ENCODE data around the gene DDX42. TPM values are rescaled to one million over a fixed set of nuclear protein-coding genes. Genes with fewer than 3 reads are reported as not detected.

Gene DDX42
- polyA plus RNA-seq, 1 donor from 2014 or later, result 115 TPM

DNA sequence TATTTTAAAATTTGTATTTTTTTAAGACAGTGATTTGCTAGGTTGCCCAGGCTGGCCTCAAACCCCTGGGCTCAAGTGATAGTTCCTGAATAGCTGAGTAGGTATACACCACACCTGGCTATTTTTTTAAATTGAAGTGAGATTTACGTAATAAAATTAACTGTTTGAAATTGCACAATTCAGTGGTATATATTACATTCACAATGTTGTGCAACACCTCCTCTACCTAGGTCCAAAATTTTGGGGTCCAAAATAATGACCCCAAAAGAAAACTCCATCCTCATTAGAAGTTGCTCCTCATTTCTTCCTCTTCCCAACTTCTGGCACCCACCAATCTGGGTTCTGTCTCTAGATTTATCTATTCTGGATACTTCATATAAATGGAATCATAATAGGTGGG, 71.5 kb downstream of the DDX42 start:
- no peak for TF ChIP-seq POLR2AphosphoS5 (IDR thresholded peaks at IDR 0.05)
- no peak for TF ChIP-seq MXI1 (conservative IDR thresholded peaks at IDR 0.05; ENCODE audit: poor library complexity, severe bottlenecking)
- TF ChIP-seq REST (IDR thresholded peaks at IDR 0.05; ENCODE audit: borderline replicate concordance), result no peak
- TF ChIP-seq CTCF (IDR thresholded peaks at IDR 0.05; ENCODE audit: poor library complexity, severe bottlenecking), result no peak
- TF ChIP-seq SMC3 (conservative IDR thresholded peaks at IDR 0.05; ENCODE audit: poor library complexity), result no peak
- no peak for TF ChIP-seq TAF1 (IDR thresholded peaks at IDR 0.05; ENCODE audit: low read depth)
- no peak for TF ChIP-seq EP300 (conservative IDR thresholded peaks at IDR 0.05; ENCODE audit: poor library complexity, severe bottlenecking)
- no peak for TF ChIP-seq EZH2 (IDR thresholded peaks at IDR 0.05; ENCODE audit: borderline replicate concordance, insufficient read depth, low read length, poor library complexity, severe bottlenecking)
- no peak for TF ChIP-seq RAD21 (conservative IDR thresholded peaks at IDR 0.05)
- Histone ChIP-seq H3K27me3 (ENCODE audit: insufficient read depth, low read depth, low read length) (no peaks in the 10 kb centered on the region), H3K36me3 (ENCODE audit: insufficient read depth, low read length) (no peaks in the 10 kb centered on the region), H3F3A (ENCODE audit: insufficient read depth, low read length, poor library complexity, severe bottlenecking) (no peaks in the 10 kb centered on the region), H2AFZ (ENCODE audit: low read depth, low read length) (no peak overlapping the region), H3K4me2 (ENCODE audit: low read length) (no peak overlapping the region), H3K9ac (ENCODE audit: low read length) (no peak overlapping the region), H3K9me2 (ENCODE audit: insufficient read depth, low read length) (no peaks in the 10 kb centered on the region), H3K4me3 (ENCODE audit: low read length) (no peak overlapping the region), H4K20me1 (ENCODE audit: insufficient read depth) (no peaks in the 10 kb centered on the region), H3K27ac (ENCODE audit: low read length) (no peak overlapping the region), H3K9me3 (ENCODE audit: low read length) (no peaks in the 10 kb centered on the region), H3K79me2 (replicated peaks; ENCODE audit: insufficient read depth, low read length) (peaks cover 8% of the 10 kb centered on the region)

DNA sequence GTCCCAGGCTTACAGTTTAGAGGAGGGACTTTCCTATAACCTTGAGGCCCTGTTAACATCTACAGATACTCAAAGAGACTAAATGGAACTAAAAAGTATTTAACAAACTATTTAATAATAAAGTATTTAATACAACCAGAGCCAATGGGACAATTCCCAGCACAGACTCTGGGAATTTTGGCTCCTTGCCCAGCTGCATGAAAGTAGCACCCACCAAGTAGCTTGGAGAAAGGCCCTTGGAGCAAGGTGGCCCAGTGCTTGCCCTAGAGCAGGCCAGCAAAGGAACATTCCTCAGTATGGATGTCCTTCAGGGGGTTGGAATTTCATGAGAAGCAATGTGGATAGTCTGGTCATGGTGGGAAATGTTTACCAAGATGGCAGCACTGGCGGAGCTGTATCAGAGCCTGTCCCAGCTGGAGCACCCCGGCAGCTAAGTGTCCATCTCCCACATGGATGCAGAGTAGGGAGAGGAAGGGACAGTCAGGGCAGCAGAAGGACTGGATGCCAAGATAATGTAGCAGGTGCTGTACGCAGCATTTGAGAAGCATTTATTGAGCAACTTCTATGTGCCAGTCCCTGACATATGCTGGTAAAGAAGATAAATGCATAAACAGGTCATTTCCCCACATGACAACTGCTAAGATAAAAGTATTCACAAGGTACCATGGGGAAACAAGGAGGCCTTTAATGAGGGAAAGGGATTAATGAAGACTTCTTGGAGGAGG, 73.7 kb downstream of the DDX42 start:
- Histone ChIP-seq H4K20me1 (ENCODE audit: insufficient read depth) (no peaks in the 10 kb centered on the region), H2AFZ (ENCODE audit: low read depth, low read length) (no peak overlapping the region), H3K9me3 (ENCODE audit: low read length) (no peaks in the 10 kb centered on the region), H3K9ac (ENCODE audit: low read length) (no peak overlapping the region), H3F3A (ENCODE audit: insufficient read depth, low read length, poor library complexity, severe bottlenecking) (no peaks in the 10 kb centered on the region), H3K4me3 (ENCODE audit: low read length) (no peak overlapping the region), H3K9me2 (ENCODE audit: insufficient read depth, low read length) (no peaks in the 10 kb centered on the region), H3K79me2 (replicated peaks; ENCODE audit: insufficient read depth, low read length) (no peaks in the 10 kb centered on the region), H3K27me3 (ENCODE audit: insufficient read depth, low read depth, low read length) (no peaks in the 10 kb centered on the region), H3K27ac (ENCODE audit: low read length) (no peak overlapping the region), H3K4me2 (ENCODE audit: low read length) (no peak overlapping the region), H3K36me3 (ENCODE audit: insufficient read depth, low read length) (no peaks in the 10 kb centered on the region)
- TF ChIP-seq CTCF (IDR thresholded peaks at IDR 0.05; ENCODE audit: poor library complexity, severe bottlenecking) (no peak), EP300 (conservative IDR thresholded peaks at IDR 0.05; ENCODE audit: poor library complexity, severe bottlenecking) (no peak), REST (IDR thresholded peaks at IDR 0.05; ENCODE audit: borderline replicate concordance) (no peak), TAF1 (IDR thresholded peaks at IDR 0.05; ENCODE audit: low read depth) (no peak), EZH2 (IDR thresholded peaks at IDR 0.05; ENCODE audit: borderline replicate concordance, insufficient read depth, low read length, poor library complexity, severe bottlenecking) (no peak)
